ENCODE measurements around the gene SOX21. TPM values are rescaled to one million over a fixed set of nuclear protein-coding genes. Genes with fewer than 3 reads are reported as not detected.

Gene SOX21
- total and polyA plus RNA-seq, 4 donors = 0.22 to 0.46 (median 0.31) TPM

- H3K27ac ChIP-seq (ENCODE audit: low read depth in 1 of 2, low read length in 1 of 2) = no peak overlapping the region
- H3K36me3 ChIP-seq (ENCODE audit: control insufficient read depth in 4 of 4, insufficient read depth in 4 of 4, low read length in 4 of 4) = no peaks in the 10 kb centered on the region
- TF ChIP-seq CTCF (IDR thresholded peaks at IDR 0.05; ENCODE audit: control extremely low read depth, extremely low read depth) = no peak
- H3K9me3 ChIP-seq (ENCODE audit: control insufficient read depth in 4 of 4, insufficient read depth in 3 of 4, low read length in 3 of 4) = peaks cover 0 to 3% (median 0%) of the 10 kb centered on the region in 4 donors
- WGBS, 2 donors = 81 to 84% methylated on average over 5 of the region's 5 CpGs
- no peak for ATAC-seq (ENCODE audit: insufficient read depth, low FRiP score)
- H3K9ac ChIP-seq (ENCODE audit: insufficient read depth in 1 of 2, low read length in 2 of 2) = no peak overlapping the region
- H3K4me1 ChIP-seq (ENCODE audit: control insufficient read depth in 5 of 5, insufficient read depth in 5 of 5, low read length in 5 of 5) = no peaks in the 10 kb centered on the region
- DNase-seq = no peak
- H3K4me3 ChIP-seq = no peak overlapping the region
- H3K27me3 ChIP-seq (ENCODE audit: control insufficient read depth in 3 of 3, insufficient read depth in 3 of 3, low read length in 2 of 3) = peaks cover 0 to 11% (median 7%) of the 10 kb centered on the region in 3 donors
Measured at GRCh38 chr13:94683409-94683808, 28.9 kb downstream of the SOX21 start.

- ATAC-seq (ENCODE audit: insufficient read depth, low FRiP score) (no peak), DNase-seq (no peak)
- Histone ChIP-seq H3K9ac (ENCODE audit: insufficient read depth in 1 of 2, low read length in 2 of 2) (no peak overlapping the region), H3K4me3 (no peak overlapping the region), H3K9me3 (ENCODE audit: control insufficient read depth in 4 of 4, insufficient read depth in 3 of 4, low read length in 3 of 4) (peaks cover 0 to 3% (median 0%) of the 10 kb centered on the region in 4 donors), H3K36me3 (ENCODE audit: control insufficient read depth in 4 of 4, insufficient read depth in 4 of 4, low read length in 4 of 4) (no peaks in the 10 kb centered on the region), H3K27ac (ENCODE audit: low read depth in 1 of 2, low read length in 1 of 2) (no peak overlapping the region), H3K4me1 (ENCODE audit: control insufficient read depth in 5 of 5, insufficient read depth in 5 of 5, low read length in 5 of 5) (no peaks in the 10 kb centered on the region), H3K27me3 (ENCODE audit: control insufficient read depth in 3 of 3, insufficient read depth in 3 of 3, low read length in 2 of 3) (peaks cover 2 to 6% (median 3%) of the 10 kb centered on the region in 3 donors)
- TF ChIP-seq CTCF (IDR thresholded peaks at IDR 0.05; ENCODE audit: control extremely low read depth, extremely low read depth) = no peak
- 76 to 80% methylated on average over 2 of the region's 2 CpGs for WGBS, 2 donors
Measured at GRCh38 chr13:94682229-94682628, 30.1 kb downstream of the SOX21 start.

- no peak for TF ChIP-seq CTCF (IDR thresholded peaks at IDR 0.05; ENCODE audit: control extremely low read depth, extremely low read depth)
- 78 to 90% methylated on average over 6 of the region's 6 CpGs for WGBS, 2 donors
- DNase-seq (no peak), ATAC-seq (ENCODE audit: insufficient read depth, low FRiP score) (no peak)
- Histone ChIP-seq H3K27ac (ENCODE audit: low read depth in 1 of 2, low read length in 1 of 2) (no peak overlapping the region), H3K9me3 (ENCODE audit: control insufficient read depth in 4 of 4, insufficient read depth in 3 of 4, low read length in 3 of 4) (peaks cover 0 to 3% (median 0%) of the 10 kb centered on the region in 4 donors), H3K27me3 (ENCODE audit: control insufficient read depth in 3 of 3, insufficient read depth in 3 of 3, low read length in 2 of 3) (peaks cover 2 to 8% (median 6%) of the 10 kb centered on the region in 3 donors), H3K36me3 (ENCODE audit: control insufficient read depth in 4 of 4, insufficient read depth in 4 of 4, low read length in 4 of 4) (no peaks in the 10 kb centered on the region), H3K4me1 (ENCODE audit: control insufficient read depth in 5 of 5, insufficient read depth in 5 of 5, low read length in 5 of 5) (no peaks in the 10 kb centered on the region), H3K4me3 (no peak overlapping the region), H3K9ac (ENCODE audit: insufficient read depth in 1 of 2, low read length in 2 of 2) (no peak overlapping the region)
Measured at GRCh38 chr13:94679614-94680013, 32.7 kb downstream of the SOX21 start.

GRCh38 chr13:94678845-94679244, 33.5 kb downstream of the SOX21 start:
- H3K27me3 ChIP-seq (ENCODE audit: control insufficient read depth in 3 of 3, insufficient read depth in 3 of 3, low read length in 2 of 3) = peaks cover 2 to 8% (median 6%) of the 10 kb centered on the region in 3 donors
- no peaks in the 10 kb centered on the region for H3K4me1 ChIP-seq (ENCODE audit: control insufficient read depth in 5 of 5, insufficient read depth in 5 of 5, low read length in 5 of 5)
- WGBS, 2 donors = 93 to 95% methylated on average over 2 of the region's 2 CpGs
- no peaks in the 10 kb centered on the region for H3K36me3 ChIP-seq (ENCODE audit: control insufficient read depth in 4 of 4, insufficient read depth in 4 of 4, low read length in 4 of 4)
- no peak overlapping the region for H3K4me3 ChIP-seq
- no peak overlapping the region for H3K27ac ChIP-seq (ENCODE audit: low read depth in 1 of 2, low read length in 1 of 2)
- TF ChIP-seq CTCF (IDR thresholded peaks at IDR 0.05; ENCODE audit: control extremely low read depth, extremely low read depth) = no peak
- DNase-seq = no peak
- no peak for ATAC-seq (ENCODE audit: insufficient read depth, low FRiP score)
- H3K9ac ChIP-seq (ENCODE audit: insufficient read depth in 1 of 2, low read length in 2 of 2) = no peak overlapping the region
- H3K9me3 ChIP-seq (ENCODE audit: control insufficient read depth in 4 of 4, insufficient read depth in 3 of 4, low read length in 3 of 4) = peaks cover 0 to 3% (median 0%) of the 10 kb centered on the region in 4 donors

Measured in lung (tissue), 12 donors.